Caco-2 (cell line): ENCODE measurements around the gene SOX30. TPM values are rescaled to one million over a fixed set of nuclear protein-coding genes. Genes with fewer than 3 reads are reported as not detected.

Experiments
- BruUV-seq: library from RNA; stranded (reverse); fragments of 400-500 nt; replicated peaks from 2 replicates; lab custom pipeline; 2021; lab: Mats Ljungman, UMichigan
- CTCF ChIA-PET: fragments of 300-600 bp; sonication (Branson Sonifier 250); formaldehyde crosslinking; loops from one replicate; lab custom pipeline; 2022; ENCODE audit warnings: antibody characterized with exemption; lab: Charles Lee
- POLR2A ChIA-PET: fragments of 300-600 bp; sonication (Branson Sonifier 250); formaldehyde crosslinking; loops from one replicate; lab custom pipeline; 2022; ENCODE audit warnings: antibody characterized with exemption; lab: Charles Lee
- DNase-seq, 2 experiments: peaks; one replicate each; pipeline versions ENCODE4 v3.0.0 to v3.0.0-alpha.2; 2020 to 2022
- H3K27me3 ChIP-seq: replicated peaks from 2 replicates; pipeline ENCODE4 v1.6.0; 2011; ENCODE audit warnings: low read length; ENCODE audit not compliant: control insufficient read depth, insufficient read depth
- H3K36me3 ChIP-seq: 2 replicates; pipeline ENCODE4 v1.5.1; 2011; ENCODE audit warnings: low read length; ENCODE audit not compliant: control insufficient read depth, insufficient read depth
- H3K4me1 ChIP-seq: fragments of 250-450 bp; sonication (Bioruptor Pico); 2 replicates; pipeline ENCODE4 v1.5.1; 2020; ENCODE audit warnings: mild to moderate bottlenecking
- H3K4me3 ChIP-seq: 2 replicates; pipeline ENCODE4 v1.5.1; 2011; ENCODE audit warnings: low read depth, mild to moderate bottlenecking, control low read depth, low read length
- H3K9me3 ChIP-seq: fragments of 250-450 bp; sonication (Bioruptor Pico); 2 replicates; pipeline ENCODE4 v1.5.1; 2020; ENCODE audit warnings: mild to moderate bottlenecking, moderate library complexity
- H3K27ac Mint-ChIP-seq: one replicate; pipeline ENCODE4 v1.8.0; 2022; ENCODE audit warnings: mixed read lengths; ENCODE audit not compliant: unreplicated experiment
- H3K27me3 Mint-ChIP-seq: one replicate; pipeline ENCODE4 v1.8.0; 2022; ENCODE audit warnings: mixed read lengths; ENCODE audit not compliant: insufficient read depth, unreplicated experiment
- H3K36me3 Mint-ChIP-seq: one replicate; pipeline ENCODE4 v1.8.0; 2022; ENCODE audit warnings: mild to moderate bottlenecking, mixed read lengths; ENCODE audit not compliant: insufficient read depth, unreplicated experiment
- H3K4me1 Mint-ChIP-seq: one replicate; pipeline ENCODE4 v1.8.0; 2022; ENCODE audit warnings: low read depth, mixed read lengths; ENCODE audit not compliant: unreplicated experiment
- H3K4me3 Mint-ChIP-seq: one replicate; pipeline ENCODE4 v1.8.0; 2022; ENCODE audit warnings: mild to moderate bottlenecking, moderate library complexity, mixed read lengths; ENCODE audit not compliant: unreplicated experiment
- H3K9me3 Mint-ChIP-seq: one replicate; pipeline ENCODE4 v1.8.0; 2022; ENCODE audit warnings: mixed read lengths; ENCODE audit not compliant: unreplicated experiment
- intact Hi-C: fragments of 100-400 bp; cut with micrococcal nuclease; formaldehyde crosslinking; loops from one replicate; pipeline ENCODE4 v1.10.0; 2022; ENCODE audit not compliant: unreplicated experiment
- total RNA-seq: library from RNA; stranded (reverse); gene quantifications from 2 replicates; pipeline ENCODE4 v1.2.3, GENCODE V29; 2022
- TF ChIP-seq, protein P1 (sequence below), 2 experiments: fragments of 200-600 bp in 1 of 2; IDR thresholded peaks; 1 replicate in 1 of 2; 2 replicates in 1 of 2; pipeline versions ENCODE4 v1.5.1 to v1.8.0; 2011 to 2022; ENCODE audit warnings: antibody characterized with exemption in 1 of 2, control low read depth in 1 of 2, inconsistent platforms in 1 of 2, low read depth in 1 of 2, low read length in 1 of 2, mild to moderate bottlenecking in 1 of 2, moderate library complexity in 1 of 2; ENCODE audit not compliant: insufficient read depth in 1 of 2, severe bottlenecking in 1 of 2, unreplicated experiment in 1 of 2

The SOX30 gene
- total RNA-seq, 1 experiment from 2014 or later, result 2.9 TPM

DNA sequence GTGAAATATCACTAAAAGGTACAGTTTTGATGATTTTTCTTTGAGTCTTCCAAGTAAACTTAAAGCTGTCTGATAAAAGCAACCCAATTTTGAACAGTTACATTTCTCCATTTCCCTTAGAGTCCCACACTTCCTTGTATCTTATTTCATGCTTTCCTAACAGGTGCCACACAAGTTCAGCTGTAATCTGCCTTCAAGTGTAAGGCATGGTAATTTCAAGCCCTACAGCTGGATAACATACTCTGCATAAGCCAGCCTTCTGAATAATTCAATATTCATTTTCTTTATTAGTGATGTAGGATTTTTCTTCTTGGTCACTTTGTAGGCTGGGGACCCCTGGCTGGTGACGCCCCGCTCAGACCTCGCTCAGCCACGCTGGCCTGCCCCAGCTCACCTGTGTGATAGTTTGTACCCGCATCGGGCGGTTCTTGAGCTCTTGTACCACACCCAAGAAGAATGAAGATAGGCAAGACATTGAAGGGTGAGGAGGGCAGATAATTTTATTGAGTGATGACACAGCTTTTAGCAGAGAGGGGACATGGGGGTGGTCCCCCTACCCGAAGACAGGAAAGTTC, 34.0 kb downstream of the SOX30 start:
- peaks cover 10% of the 10 kb centered on the region for H3K9me3 Mint-ChIP-seq
- TF ChIP-seq, protein P1, sequence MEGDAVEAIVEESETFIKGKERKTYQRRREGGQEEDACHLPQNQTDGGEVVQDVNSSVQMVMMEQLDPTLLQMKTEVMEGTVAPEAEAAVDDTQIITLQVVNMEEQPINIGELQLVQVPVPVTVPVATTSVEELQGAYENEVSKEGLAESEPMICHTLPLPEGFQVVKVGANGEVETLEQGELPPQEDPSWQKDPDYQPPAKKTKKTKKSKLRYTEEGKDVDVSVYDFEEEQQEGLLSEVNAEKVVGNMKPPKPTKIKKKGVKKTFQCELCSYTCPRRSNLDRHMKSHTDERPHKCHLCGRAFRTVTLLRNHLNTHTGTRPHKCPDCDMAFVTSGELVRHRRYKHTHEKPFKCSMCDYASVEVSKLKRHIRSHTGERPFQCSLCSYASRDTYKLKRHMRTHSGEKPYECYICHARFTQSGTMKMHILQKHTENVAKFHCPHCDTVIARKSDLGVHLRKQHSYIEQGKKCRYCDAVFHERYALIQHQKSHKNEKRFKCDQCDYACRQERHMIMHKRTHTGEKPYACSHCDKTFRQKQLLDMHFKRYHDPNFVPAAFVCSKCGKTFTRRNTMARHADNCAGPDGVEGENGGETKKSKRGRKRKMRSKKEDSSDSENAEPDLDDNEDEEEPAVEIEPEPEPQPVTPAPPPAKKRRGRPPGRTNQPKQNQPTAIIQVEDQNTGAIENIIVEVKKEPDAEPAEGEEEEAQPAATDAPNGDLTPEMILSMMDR (IDR thresholded peaks at IDR 0.05; ENCODE audit: insufficient read depth in 1 of 2, low read depth in 1 of 2, low read length in 1 of 2, severe bottlenecking in 1 of 2, unreplicated experiment in 1 of 2), result no peak
- H3K27ac Mint-ChIP-seq, result peak overlapping the region; percentile 8
- peaks cover 9% of the 10 kb centered on the region for H3K4me1 ChIP-seq
- intact Hi-C loops, result no loop called here
- no TSS peak for BruUV-seq
- no peaks in the 10 kb centered on the region for H3K9me3 ChIP-seq
- peaks cover 4% of the 10 kb centered on the region for H3K36me3 Mint-ChIP-seq
- no peak for DNase-seq
- no peaks in the 10 kb centered on the region for H3K27me3 ChIP-seq
- no peak overlapping the region for H3K4me3 ChIP-seq
- H3K27me3 Mint-ChIP-seq, result no peaks in the 10 kb centered on the region
- no peak overlapping the region for H3K4me3 Mint-ChIP-seq
- peaks cover 9% of the 10 kb centered on the region for H3K4me1 Mint-ChIP-seq
- CTCF ChIA-PET, result interaction anchor here (1.2 kb wide), 1 partner anchor 146 kb away, joined by 4 read pairs; no protein-coding TSS in a partner anchor
- no peaks in the 10 kb centered on the region for H3K36me3 ChIP-seq
- POLR2A ChIA-PET, result no interaction called here

DNA sequence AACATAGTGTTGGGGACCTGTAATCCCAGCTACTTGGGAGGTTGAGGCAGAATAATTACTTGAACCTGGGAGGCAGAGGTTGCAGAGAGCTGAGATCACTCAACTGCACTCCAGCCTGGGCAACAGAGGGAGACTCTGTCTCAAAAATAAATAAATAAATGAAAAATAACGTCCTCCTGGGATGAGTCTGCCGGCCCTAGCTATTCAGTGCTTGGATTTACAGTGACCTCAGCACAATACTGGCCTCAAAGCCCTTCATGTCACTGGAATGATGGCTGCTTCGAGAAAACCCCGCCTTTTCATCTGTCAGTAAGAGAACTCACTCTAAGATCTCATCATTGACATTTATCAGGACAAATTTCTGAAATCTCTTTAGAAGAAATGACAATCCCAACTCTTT, 35.5 kb downstream of the SOX30 start:
- Histone ChIP-seq H3K4me1 (peaks cover 24% of the 10 kb centered on the region), H3K36me3 (no peaks in the 10 kb centered on the region), H3K27me3 (no peaks in the 10 kb centered on the region), H3K9me3 (no peaks in the 10 kb centered on the region), H3K4me3 (no peak overlapping the region)
- Mint-ChIP-seq H3K27me3 (no peaks in the 10 kb centered on the region), H3K9me3 (peaks cover 10% of the 10 kb centered on the region), H3K27ac (no peak overlapping the region), H3K4me1 (peaks cover 22% of the 10 kb centered on the region), H3K4me3 (no peak overlapping the region), H3K36me3 (no peaks in the 10 kb centered on the region)
- CTCF ChIA-PET, result no interaction called here
- intact Hi-C loops, result no loop called here
- no TSS peak for BruUV-seq
- TF ChIP-seq, protein P1 (IDR thresholded peaks at IDR 0.05; ENCODE audit: insufficient read depth in 1 of 2, low read depth in 1 of 2, low read length in 1 of 2, severe bottlenecking in 1 of 2, unreplicated experiment in 1 of 2), result no peak
- POLR2A ChIA-PET, result no interaction called here
- DNase-seq, result no peak

DNA sequence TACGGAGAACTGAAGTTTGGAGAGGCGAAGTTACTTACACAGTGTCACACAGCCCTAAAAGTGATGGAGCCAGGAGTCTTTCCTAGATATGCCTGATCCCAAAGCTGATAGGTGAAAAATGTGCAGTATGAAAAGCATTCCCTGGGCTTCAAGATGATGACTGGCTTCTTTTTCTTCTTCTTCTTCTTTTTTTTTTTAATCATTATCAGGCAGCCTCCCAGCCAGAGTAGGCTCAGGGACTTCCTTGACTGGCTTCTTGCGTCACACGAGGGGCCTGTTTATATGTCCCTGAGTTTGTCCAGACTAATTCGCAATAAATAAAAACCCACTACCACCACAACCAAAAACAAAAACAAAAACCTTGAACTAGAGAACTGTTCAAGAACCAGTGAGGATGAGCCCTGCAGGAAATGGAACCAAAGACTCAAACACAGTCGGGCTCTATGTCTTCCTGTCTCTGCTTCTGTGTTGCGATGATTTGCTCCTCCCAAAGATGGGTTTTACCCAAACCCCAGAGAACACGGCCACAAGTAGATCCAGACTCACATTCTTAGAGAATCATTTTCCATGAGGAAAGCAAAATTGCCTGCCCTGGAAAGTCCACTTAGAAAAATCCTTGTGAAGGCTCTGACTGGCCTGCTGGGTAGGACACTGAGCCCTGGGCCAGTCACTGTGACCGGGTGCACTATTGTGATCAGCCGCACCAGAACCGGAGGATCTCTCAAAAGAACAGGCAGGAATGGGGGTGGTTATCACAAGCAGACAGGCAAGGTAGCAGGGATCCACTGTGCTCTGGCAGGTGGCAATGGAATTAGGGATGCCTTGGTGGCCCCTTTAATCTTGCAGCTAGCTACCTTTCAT, 38.6 kb downstream of the SOX30 start:
- no TSS peak for BruUV-seq
- ChIA-PET POLR2A (interaction anchor here (0.6 kb wide), 1 partner anchor 86 kb away, joined by 4 read pairs; no protein-coding TSS in a partner anchor), CTCF (no interaction called here)
- peak overlapping the region; percentile 85 for H3K27ac Mint-ChIP-seq
- peak in 1 of 2 experiments; percentile 26 for DNase-seq
- intact Hi-C loops, result loop anchor here (1.0 kb wide), 1 partner anchor 11 kb away; no protein-coding TSS in a partner anchor
- Histone ChIP-seq H3K36me3 (no peaks in the 10 kb centered on the region), H3K4me1 (peaks cover 35% of the 10 kb centered on the region), H3K27me3 (no peaks in the 10 kb centered on the region), H3K9me3 (no peaks in the 10 kb centered on the region), H3K4me3 (no peak overlapping the region)
- no peaks in the 10 kb centered on the region for H3K36me3 Mint-ChIP-seq
- TF ChIP-seq, protein P1 (IDR thresholded peaks at IDR 0.05; ENCODE audit: insufficient read depth in 1 of 2, low read depth in 1 of 2, low read length in 1 of 2, severe bottlenecking in 1 of 2, unreplicated experiment in 1 of 2), result no peak
- H3K4me1 Mint-ChIP-seq, result peaks cover 30% of the 10 kb centered on the region
- H3K9me3 Mint-ChIP-seq, result peaks cover 4% of the 10 kb centered on the region
- H3K27me3 Mint-ChIP-seq, result no peaks in the 10 kb centered on the region
- peak overlapping the region; percentile 40 for H3K4me3 Mint-ChIP-seq
